Body of pancreas (tissue), 4 donors: ENCODE measurements around the gene CTPS1. TPM values are rescaled to one million over a fixed set of nuclear protein-coding genes. Genes with fewer than 3 reads are reported as not detected.

Source experiments
- ATAC-seq: fragments of 150-250 bp; one replicate; pipeline ENCODE4 v1.9.1; 2016
- DNase-seq, 4 donors: peaks; one replicate each; pipeline ENCODE4 v3.0.0-alpha.2; 2019
- H3K27ac ChIP-seq, 4 donors: fragments of 200-600 bp; sonication (generic); 1 replicate in 3 of 4; 2 replicates in 1 of 4; pipeline versions ENCODE4 v1.5.1 to v1.6.1; 2016 to 2019; ENCODE audit warnings: mild to moderate bottlenecking in 1 of 4, mixed read lengths in 1 of 4, moderate library complexity in 1 of 4
- H3K27me3 ChIP-seq, 2 donors: fragments of 200-600 bp; sonication (generic); one replicate each; pipeline ENCODE4 v1.6.0; 2016; ENCODE audit warnings: mild to moderate bottlenecking in 1 of 2
- H3K36me3 ChIP-seq, 2 donors: fragments of 200-600 bp; sonication (generic); replicated peaks in 1 of 2; 2 replicates each; pipeline ENCODE4 v1.5.1; 2016; ENCODE audit warnings: low read depth in 2 of 2; ENCODE audit not compliant: insufficient read depth in 1 of 2
- H3K4me1 ChIP-seq: fragments of 200-600 bp; sonication (generic); one replicate; pipeline ENCODE4 v1.6.0; 2016
- H3K4me3 ChIP-seq, 2 donors: fragments of 200-600 bp; sonication (generic); 1 replicate in 1 of 2; 2 replicates in 1 of 2; pipeline ENCODE4 v1.5.1; 2016 to 2019
- H3K9me3 ChIP-seq, 3 donors: fragments of 200-600 bp; sonication (generic); 1 replicate in 2 of 3; 2 replicates in 1 of 3; pipeline ENCODE4 v1.5.1; 2016
- CTCF ChIP-seq, 7 experiments: fragments of 450-650 bp in 4 of 7; fragments of 200-600 bp in 3 of 7; sonication (generic) in 3 of 7; IDR thresholded peaks; one replicate each; pipeline ENCODE4 v1.5.1; 2016 to 2019; ENCODE audit warnings: antibody characterized with exemption in 7 of 7
- POLR2A ChIP-seq, 3 donors: fragments of 450-650 bp; IDR thresholded peaks; one replicate each; pipeline ENCODE4 v1.6.1; 2016; ENCODE audit warnings: antibody characterized with exemption in 3 of 3, mild to moderate bottlenecking in 2 of 3
- WGBS, 2 donors: methylation state at CpG; one replicate each; pipeline ENCODE4 v1.1.5; 2017; 5-methylcytosine and 5-hydroxymethylcytosine counted together
- intact Hi-C: fragments of 100-400 bp; cut with DNase I; formaldehyde crosslinking; loops from one replicate; pipeline ENCODE4 v1.15.1; 2023
- total RNA-seq, 2 donors: library from RNA; depleted of rRNA; stranded (reverse); fragments of >200 nt; gene quantifications; one replicate each; pipeline ENCODE4 v1.1.0, GENCODE V29; 2016

CTPS1 gene
- total RNA-seq, 2 donors from 2014 or later = 8.9 to 13.0 TPM

- DNase-seq (no peak), ATAC-seq (peak; percentile 40)
- Histone ChIP-seq H3K4me1 (peaks cover 22% of the 10 kb centered on the region), H3K36me3 (no peaks in the 10 kb centered on the region), H3K27ac (peak overlapping the region; percentile 50 to 96 (median 92)), H3K9me3 (no peaks in the 10 kb centered on the region), H3K4me3 (peak overlapping the region; percentile 19 to 28), H3K27me3 (no peaks in the 10 kb centered on the region)
- TF ChIP-seq CTCF (IDR thresholded peaks at IDR 0.05) (no peak), POLR2A (IDR thresholded peaks at IDR 0.05) (no peak)
- WGBS, 2 donors = 1% methylated on average over 42 of the region's 50 CpGs; no CpG with 5 or more reads in 1 of the 2 donors
- intact Hi-C loops = no loop called here
Observed at GRCh38 chr1:40980068-40980452, 564 bp downstream of the CTPS1 start.

GRCh38 chr1:40980453-40981121 is 1.1 kb downstream of the CTPS1 start:
- Histone ChIP-seq H3K27me3 (no peaks in the 10 kb centered on the region), H3K27ac (peak overlapping the region; percentile 50 to 96 (median 92)), H3K4me1 (peaks cover 27% of the 10 kb centered on the region), H3K36me3 (no peaks in the 10 kb centered on the region), H3K9me3 (no peaks in the 10 kb centered on the region), H3K4me3 (peak overlapping the region; percentile 19 to 28)
- WGBS, 2 donors = 27 to 50% methylated on average over 21 to 27 of the region's 27 CpGs
- intact Hi-C loops = no loop called here
- ATAC-seq = no peak
- DNase-seq = peak; percentile 19 to 29 (median 26)
- TF ChIP-seq POLR2A (IDR thresholded peaks at IDR 0.05) (peak in 1 of 3 donors; percentile 31), CTCF (IDR thresholded peaks at IDR 0.05) (no peak)

GRCh38 chr1:40981691-40982448 is 2.4 kb downstream of the CTPS1 start:
- no peaks in the 10 kb centered on the region for H3K36me3 ChIP-seq
- ATAC-seq = no peak
- no peaks in the 10 kb centered on the region for H3K9me3 ChIP-seq
- no peak for DNase-seq
- H3K4me3 ChIP-seq = no peak overlapping the region
- TF ChIP-seq CTCF (IDR thresholded peaks at IDR 0.05) (no peak), POLR2A (IDR thresholded peaks at IDR 0.05) (no peak)
- H3K4me1 ChIP-seq = peaks cover 40% of the 10 kb centered on the region
- H3K27ac ChIP-seq = no peak overlapping the region
- WGBS, 2 donors = 77 to 80% methylated on average over 14 of the region's 14 CpGs
- H3K27me3 ChIP-seq = no peaks in the 10 kb centered on the region
- intact Hi-C loops = no loop called here

- WGBS, 2 donors = 29 to 36% methylated on average over 1 of the region's 1 CpG
- H3K27ac ChIP-seq = no peak overlapping the region
- DNase-seq = no peak
- no peaks in the 10 kb centered on the region for H3K27me3 ChIP-seq
- intact Hi-C loops = no loop called here
- H3K36me3 ChIP-seq = no peaks in the 10 kb centered on the region
- no peak for ATAC-seq
- no peaks in the 10 kb centered on the region for H3K9me3 ChIP-seq
- no peak for TF ChIP-seq POLR2A (IDR thresholded peaks at IDR 0.05)
- no peak for TF ChIP-seq CTCF (IDR thresholded peaks at IDR 0.05)
- H3K4me3 ChIP-seq = no peak overlapping the region
- H3K4me1 ChIP-seq = peaks cover 49% of the 10 kb centered on the region
Observed at GRCh38 chr1:40982721-40983120, 3.2 kb downstream of the CTPS1 start.
